ENCODE data around the gene ICE2. TPM values are rescaled to one million over a fixed set of nuclear protein-coding genes. Genes with fewer than 3 reads are reported as not detected.

ICE2 gene
- total and polyA plus RNA-seq, 4 donors: 5.7 to 26.6 (median 16.8) TPM

GRCh38 chr15:60438646-60439045 is 40.3 kb downstream of the ICE2 start:
- 98% methylated on average over 1 of the region's 1 CpG for WGBS
- DNase-seq (ENCODE audit: low spot score): no peak
- no peak for TF ChIP-seq HNF4G (IDR thresholded peaks at IDR 0.05)
- no peak overlapping the region for H3K4me3 ChIP-seq (ENCODE audit: low read depth in 1 of 3, low read length in 3 of 3)
- no peaks in the 10 kb centered on the region for H3K27me3 ChIP-seq (ENCODE audit: control insufficient read depth in 4 of 4, insufficient read depth in 4 of 4, low read length in 3 of 4)
- peaks cover 0 to 6% (median 4%) of the 10 kb centered on the region in 4 donors for H3K36me3 ChIP-seq (ENCODE audit: control insufficient read depth in 4 of 4, insufficient read depth in 3 of 4, low read depth in 1 of 4, low read length in 3 of 4)
- no peak overlapping the region for H3K9ac ChIP-seq (ENCODE audit: low read depth in 1 of 2, low read length in 2 of 2)
- H3K4me1 ChIP-seq (ENCODE audit: control insufficient read depth in 4 of 4, insufficient read depth in 4 of 4, low read length in 3 of 4): no peaks in the 10 kb centered on the region
- no peak overlapping the region for H3K27ac ChIP-seq (ENCODE audit: low read depth in 1 of 2, low read length in 2 of 2)
- no peaks in the 10 kb centered on the region for H3K9me3 ChIP-seq (ENCODE audit: control insufficient read depth in 4 of 4, low read length in 3 of 4)

GRCh38 chr15:60428935-60429334 is 50.0 kb downstream of the ICE2 start:
- 97% methylated on average over 1 of the region's 1 CpG for WGBS
- no peak overlapping the region for H3K9ac ChIP-seq (ENCODE audit: low read depth in 1 of 2, low read length in 2 of 2)
- peaks cover 0 to 12% (median 7%) of the 10 kb centered on the region in 4 donors for H3K36me3 ChIP-seq (ENCODE audit: control insufficient read depth in 4 of 4, insufficient read depth in 3 of 4, low read depth in 1 of 4, low read length in 3 of 4)
- H3K27ac ChIP-seq (ENCODE audit: low read depth in 1 of 2, low read length in 2 of 2): no peak overlapping the region
- TF ChIP-seq REST (IDR thresholded peaks at IDR 0.05): no peak
- TF ChIP-seq TAF1 (conservative IDR thresholded peaks at IDR 0.05): no peak
- TF ChIP-seq FOXA1 (IDR thresholded peaks at IDR 0.05): no peak
- no peak for TF ChIP-seq MAX (IDR thresholded peaks at IDR 0.05)
- no peak for TF ChIP-seq YY1 (IDR thresholded peaks at IDR 0.05)
- TF ChIP-seq SP1 (IDR thresholded peaks at IDR 0.05): no peak
- no peak for TF ChIP-seq GABPA (IDR thresholded peaks at IDR 0.05 in 1 of 2, conservative IDR thresholded peaks at IDR 0.05 in 1 of 2)
- no peak for TF ChIP-seq HNF4A (conservative IDR thresholded peaks at IDR 0.05)
- TF ChIP-seq RAD21 (IDR thresholded peaks at IDR 0.05): no peak
- no peak for TF ChIP-seq NR2F2 (IDR thresholded peaks at IDR 0.05)
- TF ChIP-seq FOXA2 (IDR thresholded peaks at IDR 0.05): no peak
- TF ChIP-seq JUND (IDR thresholded peaks at IDR 0.05): no peak
- no peak for TF ChIP-seq ATF3 (IDR thresholded peaks at IDR 0.05)
- no peak for TF ChIP-seq ZBTB33 (IDR thresholded peaks at IDR 0.05)
- TF ChIP-seq CTCF (IDR thresholded peaks at IDR 0.05; ENCODE audit: low read depth, low read length, missing input control): no peak
- no peak for TF ChIP-seq EGR1 (IDR thresholded peaks at IDR 0.05; ENCODE audit: low read depth in 2 of 2)
- no peak for TF ChIP-seq RXRA (IDR thresholded peaks at IDR 0.05)
- TF ChIP-seq HNF4G (IDR thresholded peaks at IDR 0.05): no peak
- H3K9me3 ChIP-seq (ENCODE audit: control insufficient read depth in 4 of 4, low read length in 3 of 4): no peaks in the 10 kb centered on the region
- no peaks in the 10 kb centered on the region for H3K27me3 ChIP-seq (ENCODE audit: control insufficient read depth in 4 of 4, insufficient read depth in 4 of 4, low read length in 3 of 4)
- no peak overlapping the region for H3K4me3 ChIP-seq (ENCODE audit: low read depth in 1 of 3, low read length in 3 of 3)
- no peaks in the 10 kb centered on the region for H3K4me1 ChIP-seq (ENCODE audit: control insufficient read depth in 4 of 4, insufficient read depth in 4 of 4, low read length in 3 of 4)
- DNase-seq (ENCODE audit: low spot score): no peak

Measured in liver (tissue), 9 donors.